Right renal cortex interstitium (tissue), 3 donors: ENCODE measurements around the gene CLCA1. TPM values are rescaled to one million over a fixed set of nuclear protein-coding genes. Genes with fewer than 3 reads are reported as not detected.
"Not testable (repeated sequence)": the region's sequence is repeated elsewhere in the genome, so short reads cannot be mapped to it uniquely, and the experiment has no call there.

ENCODE experiments used
- DNase-seq, 3 donors: peaks; one replicate each; pipeline ENCODE4 v3.0.0-alpha.2; 2013; ENCODE audit warnings: low read depth in 3 of 3, low spot score in 2 of 3
- polyA plus RNA-seq, 3 donors: library from polyadenylated mRNA; unstranded; fragments of 120-200 nt; gene quantifications; one replicate each; pipeline ENCODE4 v1.2.1, GENCODE V29; 2013; ENCODE audit not compliant: insufficient read length in 3 of 3

Gene CLCA1
- polyA plus RNA-seq, 3 donors = not detected

GRCh38 chr1:86464819-86465218, 3.9 kb upstream of the CLCA1 start:
- no peak for DNase-seq

- DNase-seq = no peak
Observed at GRCh38 chr1:86466109-86466844, 2.5 kb upstream of the CLCA1 start.

- no peak for DNase-seq
Observed at GRCh38 chr1:86466986-86467385, 1.7 kb upstream of the CLCA1 start.

GRCh38 chr1:86470859-86471258, 2.1 kb downstream of the CLCA1 start:
- DNase-seq = no peak

GRCh38 chr1:86471291-86471690, 2.6 kb downstream of the CLCA1 start:
- DNase-seq = no peak

GRCh38 chr1:86472152-86472551, 3.4 kb downstream of the CLCA1 start:
- DNase-seq = no peak

GRCh38 chr1:86472767-86473166, 4.0 kb downstream of the CLCA1 start:
- DNase-seq = no peak

- no peak for DNase-seq
Observed at GRCh38 chr1:86477256-86477655, 8.5 kb downstream of the CLCA1 start.

GRCh38 chr1:86477682-86478081, 9.0 kb downstream of the CLCA1 start:
- no peak for DNase-seq

- DNase-seq = no peak
Observed at GRCh38 chr1:86478416-86479156, 9.9 kb downstream of the CLCA1 start.

GRCh38 chr1:86481966-86482365, 13.2 kb downstream of the CLCA1 start:
- no peak for DNase-seq

- DNase-seq = no peak
Observed at GRCh38 chr1:86487131-86487810, 18.5 kb downstream of the CLCA1 start.

- DNase-seq = no peak
Observed at GRCh38 chr1:86487811-86488141, 19.0 kb downstream of the CLCA1 start.

- no peak for DNase-seq
Observed at GRCh38 chr1:86489242-86489878, 20.6 kb downstream of the CLCA1 start.

GRCh38 chr1:86491171-86491950, 22.6 kb downstream of the CLCA1 start:
- DNase-seq = no peak

- DNase-seq = no peak
Observed at GRCh38 chr1:86498281-86498680, 29.6 kb downstream of the CLCA1 start.

GRCh38 chr1:86499987-86500593, 31.4 kb downstream of the CLCA1 start:
- DNase-seq = no peak

GRCh38 chr1:86500714-86501113, 32.0 kb downstream of the CLCA1 start:
- no peak for DNase-seq

- DNase-seq = not testable (repeated sequence)
Observed at GRCh38 chr1:86502125-86502646, 33.5 kb downstream of the CLCA1 start.
